Gastrocnemius medialis (tissue), 4 donors: ENCODE data around the gene ORAI1. TPM values are rescaled to one million over a fixed set of nuclear protein-coding genes. Genes with fewer than 3 reads are reported as not detected.
"Not testable (repeated sequence)": the region's sequence is repeated elsewhere in the genome, so short reads cannot be mapped to it uniquely, and the experiment has no call there.

Experiments used
- ATAC-seq, 2 donors: fragments of 150-250 bp; one replicate each; pipeline ENCODE4 v1.9.1; 2016
- DNase-seq, 2 donors: peaks; one replicate each; pipeline ENCODE4 v3.0.0-alpha.2; 2019
- H3K27ac ChIP-seq, 4 donors: fragments of 200-600 bp; sonication (generic); 1 replicate in 1 of 4; 2 replicates in 3 of 4; pipeline ENCODE4 v1.5.1; 2016 to 2018; ENCODE audit warnings: mild to moderate bottlenecking in 2 of 4, moderate library complexity in 1 of 4
- H3K27me3 ChIP-seq, 3 donors: fragments of 200-600 bp; sonication (generic) in 2 of 3; 1 replicate in 1 of 3; 2 replicates in 2 of 3; pipeline versions ENCODE4 v1.5.1 to v1.6.0; 2016 to 2019; ENCODE audit warnings: mild to moderate bottlenecking in 1 of 3, moderate library complexity in 1 of 3
- H3K36me3 ChIP-seq, 2 donors: fragments of 200-600 bp; sonication (generic) in 1 of 2; one replicate each; pipeline ENCODE4 v1.5.1; 2017 to 2018
- H3K4me1 ChIP-seq, 2 donors: fragments of 200-600 bp; sonication (generic) in 1 of 2; one replicate each; pipeline ENCODE4 v1.5.1; 2016 to 2017; ENCODE audit warnings: mild to moderate bottlenecking in 2 of 2
- H3K4me3 ChIP-seq, 4 donors: fragments of 200-600 bp; sonication (generic) in 3 of 4; 1 replicate in 1 of 4; 2 replicates in 3 of 4; pipeline ENCODE4 v1.5.1; 2016 to 2019; ENCODE audit warnings: mild to moderate bottlenecking in 2 of 4
- H3K9me3 ChIP-seq, 3 donors: fragments of 200-600 bp; sonication (generic) in 2 of 3; 1 replicate in 1 of 3; 2 replicates in 2 of 3; pipeline ENCODE4 v1.5.1; 2016 to 2019
- CTCF ChIP-seq, 5 experiments: fragments of 450-650 bp in 3 of 5; fragments of 200-600 bp in 2 of 5; sonication (generic) in 2 of 5; IDR thresholded peaks in 4 of 5; conservative IDR thresholded peaks in 1 of 5; 1 replicate in 4 of 5; 2 replicates in 1 of 5; pipeline ENCODE4 v1.5.1; 2016 to 2019; ENCODE audit warnings: antibody characterized with exemption in 5 of 5, mild to moderate bottlenecking in 3 of 5, moderate library complexity in 3 of 5
- POLR2A ChIP-seq, 2 donors: fragments of 450-650 bp; IDR thresholded peaks; one replicate each; pipeline ENCODE4 v1.6.1; 2017; ENCODE audit warnings: antibody characterized with exemption in 2 of 2, mild to moderate bottlenecking in 2 of 2, moderate library complexity in 2 of 2
- in situ Hi-C, 4 donors: fragments of 200-750 bp; cut with MboI; loops; one replicate each; pipeline versions ENCODE4 v1.15.0 to v1.8.0; 2017; ENCODE audit warnings: low sequenced_read_pairs in 4 of 4
- intact Hi-C: fragments of 100-400 bp; cut with DNase I; formaldehyde crosslinking; loops from one replicate; pipeline ENCODE4 v1.15.1; 2023; ENCODE audit warnings: low total_unique reads
- total RNA-seq, 4 donors: library from RNA; depleted of rRNA; stranded (reverse); fragments of >200 nt; gene quantifications; one replicate each; pipeline versions ENCODE4 v1.1.0 to v1.2.3, GENCODE V29; 2016

Gene ORAI1
- total RNA-seq, 4 donors from 2014 or later = 9.9 to 29.0 (median 16.4) TPM

- ATAC-seq (no peak), DNase-seq (no peak)
- Histone ChIP-seq H3K36me3 (no peaks in the 10 kb centered on the region), H3K27me3 (peaks cover 0 to 3% (median 0%) of the 10 kb centered on the region in 3 donors), H3K27ac (no peak overlapping the region), H3K4me1 (peaks cover 0 to 6% of the 10 kb centered on the region in 2 donors), H3K9me3 (no peaks in the 10 kb centered on the region), H3K4me3 (no peak overlapping the region)
- TF ChIP-seq POLR2A (IDR thresholded peaks at IDR 0.05) (no peak), CTCF (IDR thresholded peaks at IDR 0.05 in 4 of 5, conservative IDR thresholded peaks at IDR 0.05 in 1 of 5) (no peak)
- in situ Hi-C loops = loop anchor here in 3 of 4 donors (5.0 to 10.0 kb wide), 3 partner anchors 111 to 181 kb away; no protein-coding TSS in a partner anchor
- intact Hi-C loops = no loop called here
Observed at GRCh38 chr12:121676190-121676589, 49.9 kb downstream of the ORAI1 start.

- H3K27ac ChIP-seq = no peak overlapping the region
- in situ Hi-C loops = loop anchor here in 3 of 4 donors (5.0 to 10.0 kb wide), 3 partner anchors 114 to 184 kb away; no protein-coding TSS in a partner anchor
Observed at GRCh38 chr12:121678305-121678704, 52.0 kb downstream of the ORAI1 start.

GRCh38 chr12:121678716-121679300 lies 52.5 kb downstream of the ORAI1 start:
- no peak for DNase-seq
- in situ Hi-C loops = loop anchor here in 3 of 4 donors (5.0 to 10.0 kb wide), 3 partner anchors 114 to 184 kb away; no protein-coding TSS in a partner anchor
- Histone ChIP-seq H3K27ac (no peak overlapping the region), H3K9me3 (no peaks in the 10 kb centered on the region), H3K4me1 (no peaks in the 10 kb centered on the region), H3K4me3 (no peak overlapping the region), H3K36me3 (no peaks in the 10 kb centered on the region), H3K27me3 (no peaks in the 10 kb centered on the region)
- ATAC-seq = no peak
- intact Hi-C loops = no loop called here
- TF ChIP-seq POLR2A (IDR thresholded peaks at IDR 0.05) (no peak), CTCF (IDR thresholded peaks at IDR 0.05 in 4 of 5, conservative IDR thresholded peaks at IDR 0.05 in 1 of 5) (no peak)

More at GRCh38 chr12:121678305-121678704, 52.0 kb downstream of the ORAI1 start:
- intact Hi-C loops = no loop called here
- TF ChIP-seq CTCF (IDR thresholded peaks at IDR 0.05 in 4 of 5, conservative IDR thresholded peaks at IDR 0.05 in 1 of 5) (no peak), POLR2A (IDR thresholded peaks at IDR 0.05) (no peak)
- H3K27me3 ChIP-seq = no peaks in the 10 kb centered on the region
- no peaks in the 10 kb centered on the region for H3K9me3 ChIP-seq
- no peaks in the 10 kb centered on the region for H3K36me3 ChIP-seq
- no peaks in the 10 kb centered on the region for H3K4me1 ChIP-seq
- H3K4me3 ChIP-seq = no peak overlapping the region
- ATAC-seq (no peak), DNase-seq (no peak)

- H3K36me3 ChIP-seq, H3K9me3 ChIP-seq, H3K27ac ChIP-seq, intact Hi-C loops, H3K4me3 ChIP-seq, H3K27me3 ChIP-seq, DNase-seq, H3K4me1 ChIP-seq, ATAC-seq: not testable (repeated sequence)
- in situ Hi-C loops = loop anchor here (5.0 to 10.0 kb wide), 4 partner anchors 57 to 185 kb away; no protein-coding TSS in a partner anchor
Observed at GRCh38 chr12:121679661-121680197, 53.4 kb downstream of the ORAI1 start.

GRCh38 chr12:121688966-121689365 lies 62.6 kb downstream of the ORAI1 start:
- Histone ChIP-seq H3K4me3 (no peak overlapping the region), H3K27me3 (no peaks in the 10 kb centered on the region), H3K36me3 (no peaks in the 10 kb centered on the region), H3K9me3 (no peaks in the 10 kb centered on the region), H3K27ac (no peak overlapping the region), H3K4me1 (peaks cover 4 to 5% of the 10 kb centered on the region in 2 donors)
- TF ChIP-seq POLR2A (IDR thresholded peaks at IDR 0.05) (no peak), CTCF (IDR thresholded peaks at IDR 0.05 in 4 of 5, conservative IDR thresholded peaks at IDR 0.05 in 1 of 5) (no peak)
- intact Hi-C loops = loop anchor here (5.0 kb wide), 1 partner anchor 198 kb away; the partner anchor contains the start of gene PSMD9
- in situ Hi-C loops = no loop called here
- DNase-seq (no peak), ATAC-seq (no peak)
